ENCODE measurements around the gene STARD13.

The STARD13 gene

DNA sequence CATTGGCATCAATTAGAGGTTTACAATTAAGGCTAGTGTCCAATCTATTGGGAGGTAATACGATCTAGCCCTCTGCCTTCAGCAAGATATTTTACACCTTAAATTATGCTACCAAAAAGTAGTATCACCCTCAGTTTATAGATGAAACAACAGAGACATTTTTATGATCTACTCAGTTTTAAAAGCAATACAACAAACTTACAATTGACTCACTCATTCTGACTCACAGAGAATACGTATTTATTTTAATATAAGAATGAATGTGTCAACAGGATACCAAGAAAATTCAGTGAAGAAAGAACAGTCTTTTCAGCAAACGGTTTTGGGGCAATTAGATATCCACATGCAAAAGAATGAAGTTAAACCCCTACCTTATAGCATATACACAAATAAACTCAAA lies 32.5 kb upstream of the STARD13 start:
- Mint-ChIP-seq H3K27ac (no peak overlapping the region), H3K4me3 (no peak overlapping the region), H3K27me3 (no peaks in the 10 kb centered on the region), H3K4me1 (no peaks in the 10 kb centered on the region), H3K9me3 (no peaks in the 10 kb centered on the region), H3K36me3 (no peaks in the 10 kb centered on the region)
- CTCF ChIA-PET, result no interaction called here
- no peak for DNase-seq

DNA sequence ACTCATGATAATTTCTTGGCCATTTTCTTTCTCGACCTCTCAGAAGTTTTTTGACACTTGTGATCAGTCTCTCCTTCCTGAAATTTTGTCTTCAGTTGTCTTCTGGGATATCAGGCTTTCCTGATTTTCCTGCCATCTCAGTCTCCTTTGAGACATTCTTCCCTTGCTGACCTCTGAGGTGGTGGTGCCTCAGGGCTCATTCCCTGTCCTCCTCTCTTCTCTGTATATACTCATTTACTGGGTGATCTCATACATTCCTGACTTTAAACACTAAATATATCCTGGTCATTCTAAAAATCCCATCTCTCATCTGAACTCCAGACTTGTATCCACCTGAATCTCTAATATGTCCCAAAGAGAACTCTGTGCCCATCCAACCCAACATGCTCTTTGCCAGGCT lies 31.3 kb upstream of the STARD13 start:
- no peak for DNase-seq
- Mint-ChIP-seq H3K4me3 (no peak overlapping the region), H3K27ac (no peak overlapping the region), H3K9me3 (no peaks in the 10 kb centered on the region), H3K4me1 (no peaks in the 10 kb centered on the region), H3K36me3 (no peaks in the 10 kb centered on the region), H3K27me3 (no peaks in the 10 kb centered on the region)
- CTCF ChIA-PET, result no interaction called here

DNA sequence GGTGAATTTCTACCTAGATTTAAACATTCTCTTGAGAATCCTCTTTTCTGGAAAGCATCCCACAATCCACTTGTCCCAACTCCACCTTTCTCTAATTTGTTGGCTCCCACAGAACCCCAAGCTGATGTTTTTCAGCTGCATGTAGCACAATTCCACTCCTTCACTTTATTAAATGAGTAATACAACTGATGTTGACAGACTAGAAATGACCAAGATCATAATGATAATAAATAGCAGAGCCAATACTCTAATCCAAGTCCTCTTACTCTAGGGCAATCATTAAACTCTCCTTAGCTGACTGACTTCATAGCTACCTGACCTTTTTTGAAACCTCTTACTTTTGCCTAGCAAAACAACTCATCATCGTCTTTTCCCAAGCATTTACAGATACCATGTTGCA lies 27.9 kb upstream of the STARD13 start:
- Mint-ChIP-seq H3K4me3 (no peak overlapping the region), H3K27ac (no peak overlapping the region), H3K4me1 (no peaks in the 10 kb centered on the region), H3K9me3 (no peaks in the 10 kb centered on the region), H3K27me3 (no peaks in the 10 kb centered on the region), H3K36me3 (no peaks in the 10 kb centered on the region)
- CTCF ChIA-PET, result no interaction called here
- DNase-seq, result no peak

DNA sequence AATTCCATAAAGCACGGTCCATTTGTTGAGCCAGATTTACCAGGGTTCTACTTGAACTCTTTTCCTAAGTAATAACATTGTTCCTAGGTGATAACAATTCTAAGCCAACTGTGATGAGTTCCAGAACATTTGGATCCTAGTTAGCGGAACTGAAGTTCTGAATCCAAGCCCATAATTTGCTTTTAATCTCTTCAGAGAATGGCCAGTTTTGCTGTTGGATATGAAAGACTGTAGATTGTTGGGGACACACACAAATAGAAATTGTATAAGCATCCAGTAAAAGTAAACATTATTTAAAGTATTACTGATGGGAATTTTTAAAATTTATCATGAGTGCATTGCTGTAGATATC lies 27.3 kb upstream of the STARD13 start:
- CTCF ChIA-PET, result no interaction called here
- no peak for DNase-seq
- Mint-ChIP-seq H3K27me3 (no peaks in the 10 kb centered on the region), H3K36me3 (no peaks in the 10 kb centered on the region), H3K4me3 (no peak overlapping the region), H3K4me1 (no peaks in the 10 kb centered on the region), H3K27ac (no peak overlapping the region), H3K9me3 (no peaks in the 10 kb centered on the region)

DNA sequence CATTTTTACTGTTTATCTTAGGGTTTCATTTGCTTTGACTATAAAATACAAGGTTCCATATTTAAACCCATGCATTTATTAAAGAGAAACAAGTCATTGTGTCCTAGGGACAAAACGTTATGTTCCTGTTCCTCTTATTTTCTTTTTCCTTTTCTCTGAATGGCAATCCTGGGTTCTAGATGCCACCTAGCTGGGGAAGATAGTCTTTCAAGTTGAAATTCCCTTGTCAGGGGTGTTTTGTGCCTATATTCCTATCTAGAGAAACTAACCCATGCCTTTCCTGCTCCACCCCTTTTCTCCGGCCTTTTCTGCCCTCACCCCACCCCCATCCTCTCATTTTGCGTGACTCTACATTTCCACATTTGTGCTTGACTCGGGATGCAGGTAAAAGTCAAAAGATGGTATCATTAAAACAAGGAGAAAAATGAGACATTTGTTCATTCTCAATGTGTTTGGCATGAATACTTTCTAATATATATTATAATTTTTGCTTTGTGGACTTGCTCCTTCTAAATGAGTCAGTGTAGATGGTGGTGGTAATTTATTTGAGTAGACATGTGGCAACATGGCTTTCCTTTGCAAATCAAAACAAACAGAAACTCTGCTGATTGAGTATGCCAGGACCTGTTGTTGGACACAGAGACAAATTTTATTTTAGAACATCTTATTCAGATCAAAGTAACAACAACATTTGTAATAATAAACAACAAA lies 26.8 kb upstream of the STARD13 start:
- Mint-ChIP-seq H3K27ac (no peak overlapping the region), H3K27me3 (no peaks in the 10 kb centered on the region), H3K4me1 (no peaks in the 10 kb centered on the region), H3K4me3 (no peak overlapping the region), H3K9me3 (no peaks in the 10 kb centered on the region), H3K36me3 (no peaks in the 10 kb centered on the region)
- CTCF ChIA-PET, result no interaction called here
- DNase-seq, result no peak

DNA sequence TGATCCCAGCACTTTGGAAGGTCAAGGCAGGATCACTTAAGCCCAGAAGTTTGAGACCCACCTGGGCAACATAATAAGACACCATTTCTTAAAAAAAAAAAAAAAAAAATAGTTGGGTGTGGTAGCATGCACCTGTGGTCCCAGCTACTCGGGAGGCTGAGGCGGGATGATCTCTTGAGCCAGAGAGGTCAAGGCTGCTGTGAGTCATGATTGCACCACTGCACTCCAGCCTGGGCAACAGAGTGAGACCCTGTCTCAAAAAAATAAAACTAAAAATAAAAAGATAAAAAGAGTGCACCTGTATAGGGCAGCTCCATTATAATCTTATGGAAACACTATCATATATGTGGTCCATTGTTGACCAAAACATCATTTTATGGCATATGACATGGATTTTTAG lies 25.5 kb upstream of the STARD13 start:
- Mint-ChIP-seq H3K4me1 (no peaks in the 10 kb centered on the region), H3K27ac (no peak overlapping the region), H3K36me3 (no peaks in the 10 kb centered on the region), H3K4me3 (no peak overlapping the region), H3K27me3 (no peaks in the 10 kb centered on the region), H3K9me3 (no peaks in the 10 kb centered on the region)
- DNase-seq, result no peak
- CTCF ChIA-PET, result no interaction called here

DNA sequence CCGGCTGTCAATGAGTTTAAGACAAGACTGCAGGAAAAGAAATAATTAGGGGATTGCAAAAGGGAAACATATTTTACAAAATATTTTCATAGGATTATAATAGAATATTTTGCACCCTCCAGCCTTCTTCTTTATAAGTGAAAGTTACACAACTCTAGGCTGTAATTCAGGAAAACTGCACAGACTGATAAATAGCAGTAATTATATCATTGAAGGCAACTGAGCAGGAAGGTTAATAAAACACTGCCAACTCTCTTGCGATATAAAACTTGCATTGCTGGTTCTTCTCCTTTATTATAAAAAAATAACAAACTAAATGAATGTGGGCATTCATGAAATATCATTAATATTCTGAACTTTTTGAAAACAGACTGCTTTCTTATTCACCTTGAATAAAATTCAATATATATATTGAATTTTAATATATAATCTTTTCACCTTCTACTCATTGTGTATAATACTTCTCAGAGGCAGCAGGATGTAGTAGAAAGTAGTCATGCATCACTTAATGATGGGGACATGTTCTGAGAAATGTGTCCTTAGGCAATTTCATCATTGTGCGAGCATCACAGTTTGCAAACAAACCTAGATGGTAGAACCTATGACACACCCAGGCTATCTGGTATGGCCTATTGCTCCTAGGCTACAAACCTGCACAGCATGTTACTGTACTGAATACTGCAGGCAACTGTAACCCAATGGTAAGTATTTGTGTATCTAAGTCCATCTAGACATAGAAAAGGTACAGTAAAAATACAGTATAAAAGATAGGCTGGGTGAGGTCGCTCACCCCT lies 24.9 kb upstream of the STARD13 start:
- no peaks in the 10 kb centered on the region for H3K9me3 Mint-ChIP-seq
- no peaks in the 10 kb centered on the region for H3K4me1 Mint-ChIP-seq
- H3K27ac Mint-ChIP-seq, result no peak overlapping the region
- no peaks in the 10 kb centered on the region for H3K36me3 Mint-ChIP-seq
- DNase-seq, result no peak
- H3K27me3 Mint-ChIP-seq, result no peaks in the 10 kb centered on the region
- no peak overlapping the region for H3K4me3 Mint-ChIP-seq
- CTCF ChIA-PET, result no interaction called here

DNA sequence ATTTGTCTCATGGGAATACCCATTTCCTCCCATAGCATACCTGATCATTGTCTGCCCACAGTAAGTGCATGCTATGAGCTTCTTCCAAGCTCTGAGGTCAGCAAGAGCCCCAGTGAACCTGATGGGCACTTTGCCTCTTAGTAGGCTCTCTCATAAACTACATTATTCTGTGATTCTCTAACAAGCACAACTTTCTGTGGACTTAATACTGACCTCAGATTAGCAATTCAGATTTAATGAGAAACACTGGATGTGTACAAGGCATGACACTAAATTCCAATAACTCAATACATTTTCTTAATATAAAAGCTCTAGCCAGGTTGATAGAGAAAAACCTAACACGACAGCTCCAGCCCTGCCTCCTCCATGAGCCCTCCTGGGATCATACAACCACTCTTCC lies 23.3 kb upstream of the STARD13 start:
- no peaks in the 10 kb centered on the region for H3K27me3 Mint-ChIP-seq
- CTCF ChIA-PET, result no interaction called here
- H3K4me3 Mint-ChIP-seq, result no peak overlapping the region
- H3K9me3 Mint-ChIP-seq, result no peaks in the 10 kb centered on the region
- no peaks in the 10 kb centered on the region for H3K4me1 Mint-ChIP-seq
- H3K27ac Mint-ChIP-seq, result no peak overlapping the region
- no peak for DNase-seq
- H3K36me3 Mint-ChIP-seq, result no peaks in the 10 kb centered on the region

DNA sequence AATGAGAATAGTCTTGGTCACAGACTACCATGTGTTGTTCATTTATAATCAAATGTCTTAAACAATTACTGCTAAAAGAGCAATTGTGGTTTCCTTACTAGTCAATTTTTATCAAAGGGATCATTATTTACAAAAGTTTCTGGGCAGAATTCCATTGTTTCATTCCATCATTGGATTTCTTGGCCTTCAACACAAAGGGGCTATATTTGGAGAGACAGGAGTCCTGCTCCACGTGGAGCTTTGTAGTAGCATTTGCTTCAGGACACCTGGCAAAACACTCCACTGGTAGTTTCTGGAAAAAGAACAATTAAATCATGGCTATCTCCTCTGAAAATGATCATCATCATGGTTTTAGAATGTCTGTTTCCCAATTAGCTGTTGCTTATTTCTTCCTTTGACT lies 22.3 kb upstream of the STARD13 start:
- H3K27me3 Mint-ChIP-seq, result no peaks in the 10 kb centered on the region

DNA sequence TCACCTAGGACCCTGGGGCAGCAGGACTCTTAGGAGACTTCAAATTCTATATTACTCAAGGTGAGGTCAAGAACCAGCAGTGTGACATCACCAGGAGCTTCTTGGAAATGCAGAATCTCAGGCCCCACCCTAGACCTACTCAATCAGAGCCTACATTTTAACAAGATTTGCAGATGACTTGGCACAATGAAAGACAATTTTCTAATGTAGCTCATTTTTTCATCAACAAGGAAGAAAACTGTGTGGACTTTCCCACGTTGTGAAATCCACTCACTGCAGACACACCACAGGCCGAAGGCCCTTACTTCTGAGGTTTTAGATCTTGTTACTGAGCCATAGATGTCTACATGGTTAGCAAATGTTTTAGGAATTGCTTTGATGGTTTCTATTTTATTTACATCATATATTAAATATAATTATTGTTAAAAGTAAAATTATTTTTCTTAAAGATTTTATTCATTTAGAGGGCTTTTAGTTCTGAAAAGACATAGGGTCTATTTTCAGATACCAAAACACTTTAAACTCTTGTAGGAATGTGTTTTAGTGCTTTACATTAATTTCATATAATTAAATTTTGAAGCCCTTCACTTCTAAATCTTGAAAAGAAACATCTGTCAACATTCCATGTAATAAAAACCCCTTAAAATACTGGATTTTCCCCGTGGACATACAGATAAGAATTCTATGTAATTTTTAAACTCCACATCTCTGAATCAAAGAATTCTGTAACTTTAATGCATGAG lies 18.5 kb upstream of the STARD13 start:
- Mint-ChIP-seq H3K4me3 (no peak overlapping the region), H3K27ac (no peak overlapping the region), H3K36me3 (no peaks in the 10 kb centered on the region), H3K27me3 (no peaks in the 10 kb centered on the region), H3K9me3 (no peaks in the 10 kb centered on the region), H3K4me1 (no peaks in the 10 kb centered on the region)
- no peak for DNase-seq
- CTCF ChIA-PET, result no interaction called here

More for the DNA sequence above, 22.3 kb upstream of the STARD13 start:
- no peak for DNase-seq
- Mint-ChIP-seq H3K36me3 (no peaks in the 10 kb centered on the region), H3K27ac (no peak overlapping the region), H3K4me3 (no peak overlapping the region), H3K4me1 (no peaks in the 10 kb centered on the region), H3K9me3 (no peaks in the 10 kb centered on the region)
- CTCF ChIA-PET, result no interaction called here

DNA sequence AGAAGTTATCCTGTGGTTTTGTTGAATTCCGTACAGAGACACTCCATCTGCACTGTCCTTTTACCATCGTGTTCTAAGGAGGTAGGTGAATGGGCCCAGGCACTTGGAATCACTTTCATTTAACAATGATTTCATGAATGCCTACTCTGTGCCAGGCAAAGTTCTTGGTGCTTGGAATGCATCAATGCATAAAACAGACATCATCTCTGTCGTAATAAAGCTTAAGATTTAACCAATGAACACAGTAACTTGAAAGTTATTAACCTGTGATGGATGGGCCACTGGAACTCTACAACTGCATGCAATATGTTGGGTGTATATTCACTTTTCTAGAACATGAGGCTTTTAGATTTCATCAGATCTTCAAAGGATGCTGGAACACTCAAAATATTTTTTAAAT lies 14.1 kb upstream of the STARD13 start:
- H3K4me3 Mint-ChIP-seq, result no peak overlapping the region
- CTCF ChIA-PET, result interaction anchor here (1.3 kb wide), 1 partner anchor 9 kb away, joined by 3 read pairs; no protein-coding TSS in a partner anchor
- no peak for DNase-seq
- H3K36me3 Mint-ChIP-seq, result no peaks in the 10 kb centered on the region
- H3K4me1 Mint-ChIP-seq, result no peaks in the 10 kb centered on the region
- no peaks in the 10 kb centered on the region for H3K27me3 Mint-ChIP-seq
- H3K9me3 Mint-ChIP-seq, result no peaks in the 10 kb centered on the region
- no peak overlapping the region for H3K27ac Mint-ChIP-seq

DNA sequence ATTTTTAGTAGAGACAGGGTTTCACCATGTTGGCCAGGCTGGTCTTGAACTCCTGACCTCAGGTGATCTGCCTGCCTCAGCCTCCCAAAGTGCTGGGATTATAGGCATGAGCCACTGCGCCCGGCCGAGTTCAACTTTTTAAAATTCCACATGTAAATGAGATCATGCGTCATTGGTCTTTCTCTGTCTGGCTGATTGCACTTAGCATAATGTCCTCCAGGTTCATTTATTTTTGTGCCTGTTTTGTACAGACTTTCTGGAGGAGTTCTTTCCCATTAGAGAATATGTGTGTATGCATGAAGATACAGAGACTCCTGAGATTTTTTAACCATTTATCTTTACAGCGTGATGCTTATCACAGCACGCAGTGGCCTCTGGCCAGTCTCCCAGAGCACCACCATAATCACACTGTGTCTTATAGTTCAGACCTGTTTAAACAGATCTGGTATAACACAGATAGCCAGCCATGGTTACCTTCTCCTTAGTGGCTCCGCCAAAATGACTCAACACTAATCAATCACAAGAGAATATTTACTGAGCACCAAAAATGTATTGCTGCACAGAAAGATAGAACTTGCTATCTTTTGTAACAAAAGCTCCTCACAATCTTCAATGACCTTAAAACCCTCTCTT lies 11.4 kb upstream of the STARD13 start:
- H3K4me1 Mint-ChIP-seq, result no peaks in the 10 kb centered on the region
- H3K36me3 Mint-ChIP-seq, result no peaks in the 10 kb centered on the region
- H3K27ac Mint-ChIP-seq, result no peak overlapping the region
- H3K27me3 Mint-ChIP-seq, result no peaks in the 10 kb centered on the region
- CTCF ChIA-PET, result no interaction called here
- H3K4me3 Mint-ChIP-seq, result no peak overlapping the region
- H3K9me3 Mint-ChIP-seq, result no peaks in the 10 kb centered on the region
- DNase-seq, result no peak

DNA sequence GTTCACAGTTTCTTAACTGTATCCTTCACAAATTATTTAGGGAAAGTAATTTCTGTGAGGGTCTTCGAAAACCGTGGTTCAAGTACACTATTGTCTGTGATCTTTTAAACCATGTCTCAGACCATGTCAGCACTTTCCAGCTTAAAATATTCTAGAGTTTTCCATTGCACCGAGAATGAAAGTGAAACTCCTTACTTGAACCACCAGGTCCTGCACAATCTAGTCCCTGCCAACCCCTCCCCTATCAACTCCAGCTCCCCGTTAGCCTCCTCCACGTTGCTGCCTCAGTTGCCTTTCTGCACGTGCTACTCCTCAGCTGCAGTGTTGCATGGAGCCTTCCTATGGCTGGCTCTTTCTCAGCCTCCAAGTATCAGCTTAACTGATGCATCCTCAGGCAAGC lies 7.2 kb upstream of the STARD13 start:
- CTCF ChIA-PET, result no interaction called here
- no peak for DNase-seq
- no peak overlapping the region for H3K4me3 Mint-ChIP-seq
- H3K27me3 Mint-ChIP-seq, result no peaks in the 10 kb centered on the region
- no peaks in the 10 kb centered on the region for H3K9me3 Mint-ChIP-seq
- no peaks in the 10 kb centered on the region for H3K4me1 Mint-ChIP-seq
- H3K27ac Mint-ChIP-seq, result no peak overlapping the region
- H3K36me3 Mint-ChIP-seq, result no peaks in the 10 kb centered on the region

DNA sequence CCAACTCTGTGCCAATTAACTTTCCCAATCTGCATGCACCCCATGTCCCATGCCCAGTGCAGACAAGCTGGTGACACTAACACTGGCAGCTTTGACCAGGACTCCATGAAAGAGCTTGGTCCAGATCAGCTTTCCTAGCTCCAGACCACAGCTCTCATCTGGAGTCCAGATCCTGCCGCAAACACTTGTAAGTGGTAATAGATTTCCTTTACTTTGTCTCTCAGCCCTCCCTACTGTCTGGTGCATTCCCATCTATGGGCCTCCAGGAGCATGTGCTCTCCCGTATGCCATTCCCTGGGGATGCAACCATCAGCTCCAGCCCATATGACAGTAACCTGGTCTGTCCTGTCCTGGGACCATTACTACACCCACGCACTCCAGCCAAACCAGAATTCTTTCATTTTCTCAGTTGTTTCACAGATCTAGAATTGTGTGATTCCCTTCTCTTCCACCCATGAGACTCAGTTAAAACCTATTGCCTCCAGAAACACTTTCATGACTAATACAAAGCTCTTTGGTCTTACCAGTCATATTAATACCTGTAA lies 4.9 kb upstream of the STARD13 start:
- peaks cover 16% of the 10 kb centered on the region for H3K27me3 Mint-ChIP-seq
- H3K27ac Mint-ChIP-seq, result no peak overlapping the region
- CTCF ChIA-PET, result interaction anchor here (0.7 kb wide), 1 partner anchor 10 kb away, joined by 3 read pairs; no protein-coding TSS in a partner anchor
- no peaks in the 10 kb centered on the region for H3K36me3 Mint-ChIP-seq
- H3K4me1 Mint-ChIP-seq, result peaks cover 8% of the 10 kb centered on the region
- no peak for DNase-seq
- H3K4me3 Mint-ChIP-seq, result no peak overlapping the region
- no peaks in the 10 kb centered on the region for H3K9me3 Mint-ChIP-seq
